WERI-Rb-1 (cell line): Measurements from ENCODE around the gene TSC22D1.
"Not testable (repeated sequence)": the region's sequence is repeated elsewhere in the genome, so short reads cannot be mapped to it uniquely, and the experiment has no call there.

Experiments
- DNase-seq: peaks from one replicate; pipeline ENCODE4 v3.0.0-alpha.2; 2020
- H3K27ac ChIP-seq: fragments of 250-450 bp; sonication (Bioruptor Pico); 2 replicates; pipeline ENCODE4 v1.5.1; 2020; ENCODE audit warnings: mild to moderate bottlenecking, moderate library complexity
- H3K27me3 ChIP-seq: fragments of 250-450 bp; sonication (Bioruptor Pico); 2 replicates; pipeline ENCODE4 v1.5.1; 2021; ENCODE audit warnings: mild to moderate bottlenecking, low read depth, moderate library complexity; ENCODE audit not compliant: insufficient read depth, severe bottlenecking
- H3K36me3 ChIP-seq: fragments of 250-450 bp; sonication (Bioruptor Pico); 2 replicates; pipeline ENCODE4 v1.5.1; 2020; ENCODE audit warnings: mild to moderate bottlenecking, moderate library complexity
- H3K4me3 ChIP-seq: 2 replicates; pipeline ENCODE4 v1.5.1; 2011; ENCODE audit warnings: low read depth, mild to moderate bottlenecking, control low read depth, low read length
- H3K9me3 ChIP-seq: fragments of 250-450 bp; sonication (Bioruptor Pico); 2 replicates; pipeline ENCODE4 v1.5.1; 2021; ENCODE audit warnings: mild to moderate bottlenecking, moderate library complexity; ENCODE audit not compliant: severe bottlenecking
- TF ChIP-seq, protein P1 (sequence below): IDR thresholded peaks from 2 replicates; pipeline ENCODE4 v1.5.1; 2011; ENCODE audit warnings: low read depth, mild to moderate bottlenecking, control low read depth, inconsistent platforms, low read length

TSC22D1 gene

DNA sequence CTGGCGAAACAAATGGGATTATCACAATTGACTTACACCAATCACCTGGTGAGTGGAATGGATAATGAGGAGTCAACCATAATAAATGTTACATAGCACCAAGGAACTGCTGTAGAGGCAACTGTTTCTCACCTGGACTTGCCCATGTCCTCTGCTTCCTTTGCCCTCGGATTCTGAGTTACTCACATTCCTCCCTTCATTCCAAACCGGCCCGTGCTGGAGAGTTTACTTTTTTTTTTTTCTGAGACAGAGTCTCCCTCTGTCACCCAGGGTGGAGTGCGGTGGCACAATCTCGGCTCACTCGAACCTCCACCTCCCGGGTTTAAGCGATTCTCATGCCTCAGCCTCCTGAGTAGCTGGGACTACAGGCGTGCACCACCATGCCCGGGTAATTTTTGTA, 41.5 kb upstream of the TSC22D1 start:
- TF ChIP-seq, protein P1, sequence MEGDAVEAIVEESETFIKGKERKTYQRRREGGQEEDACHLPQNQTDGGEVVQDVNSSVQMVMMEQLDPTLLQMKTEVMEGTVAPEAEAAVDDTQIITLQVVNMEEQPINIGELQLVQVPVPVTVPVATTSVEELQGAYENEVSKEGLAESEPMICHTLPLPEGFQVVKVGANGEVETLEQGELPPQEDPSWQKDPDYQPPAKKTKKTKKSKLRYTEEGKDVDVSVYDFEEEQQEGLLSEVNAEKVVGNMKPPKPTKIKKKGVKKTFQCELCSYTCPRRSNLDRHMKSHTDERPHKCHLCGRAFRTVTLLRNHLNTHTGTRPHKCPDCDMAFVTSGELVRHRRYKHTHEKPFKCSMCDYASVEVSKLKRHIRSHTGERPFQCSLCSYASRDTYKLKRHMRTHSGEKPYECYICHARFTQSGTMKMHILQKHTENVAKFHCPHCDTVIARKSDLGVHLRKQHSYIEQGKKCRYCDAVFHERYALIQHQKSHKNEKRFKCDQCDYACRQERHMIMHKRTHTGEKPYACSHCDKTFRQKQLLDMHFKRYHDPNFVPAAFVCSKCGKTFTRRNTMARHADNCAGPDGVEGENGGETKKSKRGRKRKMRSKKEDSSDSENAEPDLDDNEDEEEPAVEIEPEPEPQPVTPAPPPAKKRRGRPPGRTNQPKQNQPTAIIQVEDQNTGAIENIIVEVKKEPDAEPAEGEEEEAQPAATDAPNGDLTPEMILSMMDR, result no peak

DNA sequence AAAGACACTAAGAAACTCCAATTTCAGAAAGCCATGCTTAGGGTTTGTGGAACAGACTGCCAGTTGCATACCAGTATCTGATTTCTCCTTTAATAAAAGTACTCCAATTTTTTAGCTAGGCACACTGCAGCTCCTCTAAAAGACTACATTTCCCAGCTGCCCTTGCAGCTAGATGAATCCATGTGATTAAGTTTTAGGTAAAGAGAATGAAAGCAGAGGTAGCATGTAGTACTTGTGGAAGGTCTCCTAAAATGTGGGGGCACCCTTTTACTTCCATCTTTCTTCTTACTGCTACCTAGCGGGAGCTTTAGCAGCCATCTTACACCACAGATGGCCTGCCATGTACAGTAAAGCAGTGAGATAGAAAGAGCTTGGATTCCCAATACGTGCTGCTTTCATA, 33.0 kb upstream of the TSC22D1 start:
- Histone ChIP-seq H3K4me3 (no peak overlapping the region), H3K27ac (no peak overlapping the region), H3K36me3 (no peaks in the 10 kb centered on the region), H3K27me3 (no peaks in the 10 kb centered on the region), H3K9me3 (no peaks in the 10 kb centered on the region)
- TF ChIP-seq, protein P1, result no peak
- DNase-seq, result no peak

More for the DNA sequence above, 41.5 kb upstream of the TSC22D1 start:
- no peak for DNase-seq
- H3K27me3 ChIP-seq, result no peaks in the 10 kb centered on the region
- no peak overlapping the region for H3K27ac ChIP-seq
- H3K9me3 ChIP-seq, result no peaks in the 10 kb centered on the region
- H3K4me3 ChIP-seq, result no peak overlapping the region
- H3K36me3 ChIP-seq, result no peaks in the 10 kb centered on the region

DNA sequence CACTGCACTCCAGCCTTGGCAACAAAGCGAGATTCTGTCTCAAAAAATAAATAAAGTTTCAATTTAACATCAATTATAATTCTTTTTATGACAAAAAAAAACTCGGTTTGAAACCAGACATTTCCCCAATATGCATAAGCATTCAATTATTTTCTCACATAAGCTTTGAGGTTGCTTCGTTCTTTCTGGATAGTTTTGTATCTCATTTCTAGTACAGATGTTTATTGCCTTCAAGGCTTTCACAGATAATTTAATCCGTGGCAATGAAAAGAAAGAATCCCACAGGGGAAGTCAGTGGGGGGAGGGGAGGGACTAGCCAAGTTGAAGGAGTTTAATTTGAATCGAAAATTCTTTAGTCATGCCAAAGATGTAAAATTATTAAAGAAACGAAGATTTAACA, 29.6 kb upstream of the TSC22D1 start:
- Histone ChIP-seq H3K27me3 (no peaks in the 10 kb centered on the region), H3K9me3 (no peaks in the 10 kb centered on the region), H3K27ac (no peak overlapping the region), H3K36me3 (no peaks in the 10 kb centered on the region), H3K4me3 (no peak overlapping the region)
- TF ChIP-seq, protein P1, result no peak
- DNase-seq, result no peak

DNA sequence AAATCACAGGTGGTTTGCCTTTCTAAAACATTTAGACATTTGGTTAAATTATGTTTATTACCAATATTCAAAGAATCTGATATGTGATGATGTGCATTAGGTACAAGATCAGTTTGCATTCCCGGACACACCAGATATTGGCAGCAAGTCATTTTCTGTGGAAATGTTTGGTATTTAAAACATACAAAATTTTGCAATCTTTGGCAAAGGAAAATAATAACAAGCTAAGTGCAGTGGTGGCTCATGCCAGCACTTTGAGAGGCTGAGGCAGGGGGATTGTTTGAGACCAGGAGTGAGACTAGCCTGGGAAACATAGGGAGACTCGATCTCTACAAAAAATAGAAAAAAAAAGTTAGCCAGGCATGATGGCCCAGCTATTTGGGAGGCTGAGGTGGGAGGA, 29.1 kb upstream of the TSC22D1 start:
- TF ChIP-seq, protein P1, result no peak
- no peak for DNase-seq
- H3K27me3 ChIP-seq, result no peaks in the 10 kb centered on the region
- no peaks in the 10 kb centered on the region for H3K36me3 ChIP-seq
- no peak overlapping the region for H3K4me3 ChIP-seq
- no peaks in the 10 kb centered on the region for H3K9me3 ChIP-seq
- no peak overlapping the region for H3K27ac ChIP-seq

DNA sequence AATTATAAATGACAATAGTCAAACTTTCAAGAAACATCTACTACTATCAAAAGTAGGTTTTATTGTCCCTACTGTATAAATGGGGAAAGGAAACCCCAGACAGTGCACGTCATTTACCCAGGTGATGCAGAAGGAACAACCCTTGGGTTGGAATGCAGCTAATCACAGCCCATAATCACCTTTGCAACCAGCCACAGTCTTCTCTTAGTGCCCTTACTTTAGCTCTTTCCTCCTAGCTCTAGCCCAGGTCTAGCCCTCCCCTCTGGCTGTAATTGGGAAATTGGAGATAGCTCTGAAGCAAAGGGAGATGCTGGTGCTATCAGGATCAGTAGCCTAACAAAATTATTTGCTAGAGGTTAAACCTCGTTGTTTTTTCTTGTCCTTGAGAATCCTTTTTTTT, 25.5 kb upstream of the TSC22D1 start:
- TF ChIP-seq, protein P1, result no peak
- no peaks in the 10 kb centered on the region for H3K27me3 ChIP-seq
- H3K36me3 ChIP-seq, result no peaks in the 10 kb centered on the region
- H3K27ac ChIP-seq, result no peak overlapping the region
- no peaks in the 10 kb centered on the region for H3K9me3 ChIP-seq
- no peak overlapping the region for H3K4me3 ChIP-seq
- no peak for DNase-seq

DNA sequence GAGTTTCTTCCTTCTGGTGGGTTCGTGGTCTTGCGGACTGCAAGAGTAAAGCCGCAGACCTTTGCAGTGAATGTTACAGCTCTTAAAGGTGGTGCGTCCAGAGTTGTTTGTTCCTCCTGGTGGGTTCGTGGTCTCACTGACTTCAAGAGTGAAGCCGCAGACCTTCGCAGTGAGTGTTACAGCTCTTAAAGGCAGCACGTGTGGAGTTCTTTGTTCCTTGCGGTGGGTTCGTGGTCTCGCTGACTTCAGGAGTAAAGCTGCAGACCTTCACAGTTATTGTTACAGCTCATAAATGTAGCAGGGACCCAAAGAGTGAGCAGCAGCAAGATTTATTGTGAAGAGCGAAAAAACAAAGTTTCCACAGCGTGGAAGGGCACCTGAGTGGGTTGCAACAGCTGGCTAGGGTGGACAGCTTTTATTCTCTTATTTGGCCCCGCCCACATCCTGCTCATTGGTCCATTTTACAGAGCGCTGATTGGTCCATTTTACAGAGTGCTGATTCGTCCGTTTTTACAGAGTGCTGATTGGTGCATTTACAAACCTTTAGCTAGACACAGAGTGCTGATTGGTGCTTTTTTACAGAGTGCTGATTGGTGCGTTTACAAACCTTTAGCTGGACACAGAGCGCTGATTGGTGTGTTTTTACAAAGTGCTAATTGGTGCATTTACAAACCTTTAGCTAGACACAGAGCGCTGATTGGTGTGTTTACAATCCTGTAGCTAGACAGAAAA, 17.9 kb upstream of the TSC22D1 start:
- not testable (repeated sequence) for H3K4me3 ChIP-seq, DNase-seq, H3K27me3 ChIP-seq, H3K9me3 ChIP-seq, H3K27ac ChIP-seq, H3K36me3 ChIP-seq
